H9 (cell line): ENCODE results near the gene ELFN1. TPM values are rescaled to one million over a fixed set of nuclear protein-coding genes. Genes with fewer than 3 reads are reported as not detected.

Experiments
- DNase-seq: peaks from one replicate; pipeline ENCODE4 v3.0.0-alpha.2; 2017
- H2AFZ ChIP-seq: one replicate; pipeline ENCODE4 v1.6.1; 2013; ENCODE audit warnings: mild to moderate bottlenecking, low read length, control low read depth, moderate library complexity
- H2AK5ac ChIP-seq: 2 replicates; pipeline ENCODE4 v1.6.1; 2013; ENCODE audit warnings: low read length, control low read depth, mixed read lengths; ENCODE audit not compliant: insufficient read length
- H2BK120ac ChIP-seq: one replicate; pipeline ENCODE4 v1.6.1; 2013; ENCODE audit warnings: low read depth, mild to moderate bottlenecking, low read length, control low read depth, inconsistent platforms; ENCODE audit not compliant: poor library complexity, severe bottlenecking
- H2BK12ac ChIP-seq: 2 replicates; pipeline ENCODE4 v1.6.1; 2013; ENCODE audit warnings: low read length, control low read depth, mixed read lengths, low read depth; ENCODE audit not compliant: insufficient read length
- H2BK15ac ChIP-seq: 2 replicates; pipeline ENCODE4 v1.6.1; 2013; ENCODE audit warnings: low read depth, low read length, control low read depth
- H2BK20ac ChIP-seq: one replicate; pipeline ENCODE4 v1.6.1; 2013; ENCODE audit warnings: low read depth, mild to moderate bottlenecking, low read length, control low read depth, inconsistent platforms; ENCODE audit not compliant: poor library complexity, severe bottlenecking
- H2BK5ac ChIP-seq: 2 replicates; pipeline ENCODE4 v1.6.1; 2013; ENCODE audit warnings: low read length, control low read depth, mixed read lengths; ENCODE audit not compliant: insufficient read length
- H3K14ac ChIP-seq: 2 replicates; pipeline ENCODE4 v1.6.1; 2013; ENCODE audit warnings: low read length, control low read depth; ENCODE audit not compliant: insufficient read depth
- H3K18ac ChIP-seq: 2 replicates; pipeline ENCODE4 v1.6.1; 2013; ENCODE audit warnings: low read depth, mild to moderate bottlenecking, mixed read lengths, low read length, control low read depth; ENCODE audit not compliant: insufficient read length
- H3K23ac ChIP-seq: 2 replicates; pipeline ENCODE4 v1.6.1; 2013; ENCODE audit warnings: low read length, control low read depth, mixed read lengths, low read depth; ENCODE audit not compliant: insufficient read length
- H3K23me2 ChIP-seq: 2 replicates; pipeline ENCODE4 v1.6.1; 2013; ENCODE audit warnings: low read depth, mild to moderate bottlenecking, mixed read lengths, low read length, control low read depth; ENCODE audit not compliant: insufficient read length, poor library complexity, severe bottlenecking
- H3K27ac ChIP-seq: 2 replicates; pipeline ENCODE4 v1.5.1; 2013; ENCODE audit warnings: low read length, control low read depth, mixed read lengths, low read depth; ENCODE audit not compliant: insufficient read length
- H3K27me3 ChIP-seq: 2 replicates; pipeline ENCODE4 v1.6.1; 2013; ENCODE audit warnings: low read length, control low read depth, inconsistent platforms; ENCODE audit not compliant: insufficient read depth
- H3K4ac ChIP-seq: 2 replicates; pipeline ENCODE4 v1.6.1; 2013; ENCODE audit warnings: low read depth, mild to moderate bottlenecking, control low read depth, inconsistent platforms, low read length, moderate library complexity
- H3K4me1 ChIP-seq: 2 replicates; pipeline ENCODE4 v1.6.1; 2013; ENCODE audit warnings: low read length, control low read depth, inconsistent platforms; ENCODE audit not compliant: insufficient read depth
- H3K4me2 ChIP-seq: 2 replicates; pipeline ENCODE4 v1.6.1; 2013; ENCODE audit warnings: low read length, control low read depth, mixed read lengths; ENCODE audit not compliant: insufficient read length, insufficient read depth
- H3K56ac ChIP-seq: 2 replicates; pipeline ENCODE4 v1.6.1; 2013; ENCODE audit warnings: low read depth, mild to moderate bottlenecking, mixed read lengths, low read length, control low read depth; ENCODE audit not compliant: insufficient read length
- H3K79me1 ChIP-seq: 2 replicates; pipeline ENCODE4 v1.6.1; 2013; ENCODE audit warnings: low read depth, mild to moderate bottlenecking, moderate library complexity, low read length, control low read depth, inconsistent platforms; ENCODE audit not compliant: insufficient read depth, poor library complexity, severe bottlenecking
- H3K79me2 ChIP-seq: 2 replicates; pipeline ENCODE4 v1.6.1; 2013; ENCODE audit warnings: low read length, control low read depth, inconsistent platforms; ENCODE audit not compliant: insufficient read depth
- H3K9ac ChIP-seq: 2 replicates; pipeline ENCODE4 v1.6.1; 2013; ENCODE audit warnings: low read length, control low read depth, mixed read lengths; ENCODE audit not compliant: insufficient read length; ENCODE audit errors: extremely low read depth
- H3K9me3 ChIP-seq: one replicate; pipeline ENCODE4 v1.6.1; 2013; ENCODE audit warnings: low read depth, low read length, inconsistent platforms; ENCODE audit not compliant: control insufficient read depth
- H3T11ph ChIP-seq: one replicate; pipeline ENCODE4 v1.6.1; 2013; ENCODE audit warnings: mild to moderate bottlenecking, low read length, control low read depth, inconsistent platforms
- H4K20me1 ChIP-seq: one replicate; pipeline ENCODE4 v1.6.1; 2013; ENCODE audit not compliant: control insufficient read depth, insufficient read length, insufficient read depth
- H4K5ac ChIP-seq: 2 replicates; pipeline ENCODE4 v1.6.1; 2013; ENCODE audit warnings: low read depth, mild to moderate bottlenecking, mixed read lengths, low read length, control low read depth; ENCODE audit not compliant: insufficient read length
- H4K8ac ChIP-seq: replicated peaks from 2 replicates; pipeline ENCODE4 v1.6.1; 2013; ENCODE audit warnings: low read length, control low read depth, mixed read lengths, low read depth; ENCODE audit not compliant: insufficient read length
- H4K91ac ChIP-seq: 2 replicates; pipeline ENCODE4 v1.6.1; 2013; ENCODE audit warnings: low read depth, mild to moderate bottlenecking, moderate library complexity, mixed read lengths, low read length, control low read depth; ENCODE audit not compliant: insufficient read length
- H3K27ac Mint-ChIP-seq, 3 experiments: 2 replicates in 2 of 3; 3 replicates in 1 of 3; pipeline ENCODE4 v1.8.0; 2020 to 2021; ENCODE audit warnings: mixed read lengths in 3 of 3, mild to moderate bottlenecking in 1 of 3, moderate library complexity in 1 of 3
- H3K27me3 Mint-ChIP-seq: 2 replicates; pipeline ENCODE4 v1.8.0; 2021; ENCODE audit warnings: low read depth, mild to moderate bottlenecking, moderate library complexity, mixed read lengths
- H3K36me3 Mint-ChIP-seq, 3 experiments: 2 replicates in 2 of 3; 3 replicates in 1 of 3; pipeline ENCODE4 v1.8.0; 2020 to 2021; ENCODE audit warnings: low read depth in 3 of 3, mixed read lengths in 3 of 3; ENCODE audit not compliant: insufficient read depth in 1 of 3
- H3K4me1 Mint-ChIP-seq, 2 experiments: 2 replicates each; pipeline ENCODE4 v1.8.0; 2020; ENCODE audit warnings: mixed read lengths in 2 of 2
- H3K4me3 Mint-ChIP-seq, 2 experiments: 2 replicates in 1 of 2; 3 replicates in 1 of 2; pipeline ENCODE4 v1.8.0; 2020 to 2021; ENCODE audit warnings: mild to moderate bottlenecking in 2 of 2, mixed read lengths in 2 of 2, moderate library complexity in 1 of 2
- H3K9me3 Mint-ChIP-seq, 2 experiments: 2 replicates in 1 of 2; 3 replicates in 1 of 2; pipeline ENCODE4 v1.8.0; 2020; ENCODE audit warnings: mild to moderate bottlenecking in 2 of 2, mixed read lengths in 2 of 2, moderate library complexity in 1 of 2
- CTCF ChIP-seq: fragments of 200-600 bp; sonication (generic); conservative IDR thresholded peaks from 3 replicates; pipeline ENCODE4 v1.8.0; 2021; ENCODE audit warnings: antibody characterized with exemption, mild to moderate bottlenecking
- WGBS: extraction: QIAGEN DNeasy Blood & Tissue Kit; methylation state at CpG from one replicate; pipeline ENCODE4 v1.1.7; 2013; ENCODE audit warnings: missing lambda C conversion rate, low lambda C conversion rate, mixed read lengths; ENCODE audit not compliant: insufficient read length; ENCODE audit errors: extremely low coverage; 5-methylcytosine and 5-hydroxymethylcytosine counted together
- total RNA-seq: library from RNA; stranded (reverse); gene quantifications from 2 replicates; pipeline ENCODE4 v1.2.1, GENCODE V29; 2021

Gene ELFN1
- total RNA-seq, 1 experiment from 2014 or later, result 3.7 TPM

- no peak overlapping the region for H4K91ac ChIP-seq
- no peak overlapping the region for H3K23ac ChIP-seq
- no peak overlapping the region for H3K27ac ChIP-seq
- H3K79me2 ChIP-seq, result no peaks in the 10 kb centered on the region
- no peak overlapping the region for H2AK5ac ChIP-seq
- Mint-ChIP-seq H3K4me3 (no peak overlapping the region), H3K9me3 (peaks cover 15 to 19% of the 10 kb centered on the region in 2 experiments), H3K4me1 (peaks cover 16 to 24% of the 10 kb centered on the region in 2 experiments), H3K27ac (no peak overlapping the region), H3K36me3 (peaks cover 3 to 16% (median 5%) of the 10 kb centered on the region in 3 experiments; a peak in 5 of 7 replicates), H3K27me3 (peaks cover 35% of the 10 kb centered on the region)
- no peak overlapping the region for H3K4me2 ChIP-seq
- no peak overlapping the region for H2AFZ ChIP-seq
- no peak overlapping the region for H4K8ac ChIP-seq
- no peak overlapping the region for H4K5ac ChIP-seq
- H3K18ac ChIP-seq, result no peak overlapping the region
- 0 out of 2 replicates have a peak, but pooled peaks cover 3% of the 10 kb centered on the region for H3K27me3 ChIP-seq
- H3K4me1 ChIP-seq, result no peaks in the 10 kb centered on the region; the same call in 1 of the 2 replicates
- peak; percentile 18 for DNase-seq
- H3K9ac ChIP-seq, result no peak overlapping the region
- no peak for TF ChIP-seq CTCF
- H3K9me3 ChIP-seq, result no peaks in the 10 kb centered on the region
- H3K4ac ChIP-seq, result no peak overlapping the region
- H2BK12ac ChIP-seq, result no peak overlapping the region
- H4K20me1 ChIP-seq, result no peaks in the 10 kb centered on the region
- H3K14ac ChIP-seq, result no peak overlapping the region
- H2BK20ac ChIP-seq, result no peak overlapping the region
- H3K23me2 ChIP-seq, result no peaks in the 10 kb centered on the region
- H2BK5ac ChIP-seq, result no peak overlapping the region
- WGBS, result no CpG with 5 or more reads among the region's 9 CpGs
- no peak overlapping the region for H2BK15ac ChIP-seq
- H3K56ac ChIP-seq, result no peak overlapping the region
- no peak overlapping the region for H2BK120ac ChIP-seq
- no peaks in the 10 kb centered on the region for H3K79me1 ChIP-seq
- no peak overlapping the region for H3T11ph ChIP-seq
These were observed 28.1 kb downstream of the ELFN1 start for GRCh38 chr7:1698201-1698600.
